Measurements from ENCODE around the gene IRF2BP1. TPM values are rescaled to one million over a fixed set of nuclear protein-coding genes. Genes with fewer than 3 reads are reported as not detected.

The IRF2BP1 gene
- total and polyA plus RNA-seq, 2 of the 13 experiments (the other 11 are each of a cell fraction or from before 2014, with no cell fraction given) = 4.3 to 14.3 TPM

GRCh38 chr19:45862564-45863334 is 23.2 kb downstream of the IRF2BP1 start, which contains the start of gene SYMPK (continued):
- TF ChIP-seq IRX3 (CRISPR knock-in tag; IDR thresholded peaks at IDR 0.05; ENCODE audit: borderline replicate concordance, low read depth) (no peak), SIX4 (CRISPR knock-in tag; IDR thresholded peaks at IDR 0.05) (no peak), ZNF282 (IDR thresholded peaks at IDR 0.05; ENCODE audit: partially characterized antibody) (no peak), CSRNP1 (CRISPR knock-in tag; IDR thresholded peaks at IDR 0.05) (no peak), ZBTB7A (CRISPR knock-in tag; IDR thresholded peaks at IDR 0.05) (no peak), RBM22 (optimal IDR thresholded peaks at IDR 0.05; ENCODE audit: low read length) (no peak), ZFP62 (CRISPR knock-in tag; IDR thresholded peaks at IDR 0.05) (no peak), ZNF34 (CRISPR knock-in tag; IDR thresholded peaks at IDR 0.05; ENCODE audit: borderline replicate concordance) (no peak), MLX (CRISPR knock-in tag; IDR thresholded peaks at IDR 0.05) (peak; percentile 53; the same call in 1 of the 2 replicates), ZSCAN22 (CRISPR knock-in tag; IDR thresholded peaks at IDR 0.05) (0 out of 2 replicates have a peak, but pooled peaks have one; percentile 25), ZMAT3 (CRISPR knock-in tag; conservative IDR thresholded peaks at IDR 0.05) (peak; percentile 51; the same call in 1 of the 2 replicates), ZNF224 (CRISPR knock-in tag; IDR thresholded peaks at IDR 0.05) (peak; percentile 59; the same call in 1 of the 2 replicates), MEF2D (CRISPR knock-in tag; IDR thresholded peaks at IDR 0.05) (peak; percentile 52; the same call in 1 of the 2 replicates), ARNT (IDR thresholded peaks at IDR 0.05) (no peak), PRDM10 (CRISPR knock-in tag; IDR thresholded peaks at IDR 0.05; ENCODE audit: low read depth) (peak; percentile 67; the same call in 1 of the 2 replicates), ZNF644 (CRISPR knock-in tag; IDR thresholded peaks at IDR 0.05; ENCODE audit: low read depth) (no peak)
- TF ChIP-seq, protein P1, sequence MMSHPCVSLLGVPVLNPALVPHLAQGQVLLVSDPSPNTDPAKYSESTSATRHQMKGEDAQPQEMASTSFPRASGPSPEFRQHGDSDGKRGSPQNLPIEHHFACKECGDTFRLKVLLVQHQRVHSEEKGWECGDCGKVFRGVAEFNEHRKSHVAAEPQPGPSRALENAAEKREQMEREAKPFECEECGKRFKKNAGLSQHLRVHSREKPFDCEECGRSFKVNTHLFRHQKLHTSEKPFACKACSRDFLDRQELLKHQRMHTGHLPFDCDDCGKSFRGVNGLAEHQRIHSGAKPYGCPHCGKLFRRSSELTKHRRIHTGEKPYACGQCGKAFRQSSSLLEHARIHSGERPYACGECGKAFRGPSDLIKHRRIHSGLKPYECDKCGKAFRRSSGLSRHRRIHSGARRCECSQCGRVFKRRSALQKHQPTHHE (CRISPR knock-in tag; IDR thresholded peaks at IDR 0.05; ENCODE audit: borderline replicate concordance) = no peak
- TF ChIP-seq, protein P2, sequence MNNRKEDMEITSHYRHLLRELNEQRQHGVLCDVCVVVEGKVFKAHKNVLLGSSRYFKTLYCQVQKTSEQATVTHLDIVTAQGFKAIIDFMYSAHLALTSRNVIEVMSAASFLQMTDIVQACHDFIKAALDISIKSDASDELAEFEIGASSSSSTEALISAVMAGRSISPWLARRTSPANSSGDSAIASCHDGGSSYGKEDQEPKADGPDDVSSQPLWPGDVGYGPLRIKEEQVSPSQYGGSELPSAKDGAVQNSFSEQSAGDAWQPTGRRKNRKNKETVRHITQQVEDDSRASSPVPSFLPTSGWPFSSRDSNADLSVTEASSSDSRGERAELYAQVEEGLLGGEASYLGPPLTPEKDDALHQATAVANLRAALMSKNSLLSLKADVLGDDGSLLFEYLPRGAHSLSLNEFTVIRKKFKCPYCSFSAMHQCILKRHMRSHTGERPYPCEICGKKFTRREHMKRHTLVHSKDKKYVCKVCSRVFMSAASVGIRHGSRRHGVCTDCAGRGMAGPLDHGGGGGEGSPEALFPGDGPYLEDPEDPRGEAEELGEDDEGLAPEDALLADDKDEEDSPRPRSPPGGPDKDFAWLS (CRISPR knock-in tag; IDR thresholded peaks at IDR 0.05; ENCODE audit: borderline replicate concordance) = no peak
- TF ChIP-seq, protein P3, sequence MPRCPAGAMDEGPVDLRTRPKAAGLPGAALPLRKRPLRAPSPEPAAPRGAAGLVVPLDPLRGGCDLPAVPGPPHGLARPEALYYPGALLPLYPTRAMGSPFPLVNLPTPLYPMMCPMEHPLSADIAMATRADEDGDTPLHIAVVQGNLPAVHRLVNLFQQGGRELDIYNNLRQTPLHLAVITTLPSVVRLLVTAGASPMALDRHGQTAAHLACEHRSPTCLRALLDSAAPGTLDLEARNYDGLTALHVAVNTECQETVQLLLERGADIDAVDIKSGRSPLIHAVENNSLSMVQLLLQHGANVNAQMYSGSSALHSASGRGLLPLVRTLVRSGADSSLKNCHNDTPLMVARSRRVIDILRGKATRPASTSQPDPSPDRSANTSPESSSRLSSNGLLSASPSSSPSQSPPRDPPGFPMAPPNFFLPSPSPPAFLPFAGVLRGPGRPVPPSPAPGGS (CRISPR knock-in tag; IDR thresholded peaks at IDR 0.05) = no peak

All from HepG2 (cell line).